Activated naive CD4-positive, alpha-beta T cell treated with anti-CD3 and anti-CD28 coated beads, Interleukin-2, amount 50 U/mL, for 16 hours (primary cell): ENCODE results near the gene PPFIA2.
"Not testable (repeated sequence)": the region's sequence is repeated elsewhere in the genome, so short reads cannot be mapped to it uniquely, and the experiment has no call there.

Source experiments
- DNase-seq: peaks from one replicate; pipeline ENCODE4 v3.0.0-alpha.2; 2020

PPFIA2 gene

DNA sequence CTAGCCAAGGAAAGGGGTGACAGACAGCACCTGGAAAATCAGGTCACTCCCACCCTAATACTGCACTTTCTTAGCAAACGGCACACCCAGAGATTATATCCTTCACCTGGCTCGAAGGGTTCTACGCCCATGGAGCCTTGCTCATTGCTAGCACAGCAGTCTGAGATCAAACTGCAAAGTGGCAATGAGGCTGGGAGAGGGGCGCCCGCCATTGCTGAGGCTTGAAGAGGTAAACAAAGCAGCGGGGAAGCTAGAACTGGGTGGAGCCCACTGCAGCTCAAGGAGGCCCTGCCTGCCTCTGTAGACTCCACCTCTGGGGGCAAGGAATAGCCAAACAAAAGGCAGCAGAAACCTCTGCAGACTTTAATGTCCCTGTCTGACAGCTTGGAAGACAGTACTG is 99.8 kb downstream of the PPFIA2 start:
- not testable (repeated sequence) for DNase-seq

DNA sequence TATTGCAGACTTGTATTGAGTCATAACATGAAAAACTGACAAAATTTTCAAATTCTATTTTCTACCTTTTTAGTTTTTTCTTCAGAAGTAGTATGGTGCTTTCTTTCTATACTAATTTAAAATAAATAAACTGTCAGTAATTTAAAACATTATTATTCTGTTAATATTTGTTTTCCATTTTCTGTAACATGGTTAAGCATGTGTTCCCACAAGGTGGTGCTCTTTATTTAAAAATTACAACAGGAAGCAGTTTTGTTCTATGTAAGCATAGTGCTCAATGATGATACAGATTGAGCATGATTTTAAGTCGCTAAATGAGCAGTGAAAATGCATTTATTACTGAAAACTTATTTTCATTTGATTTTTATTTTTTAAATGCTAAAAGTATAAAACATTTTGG is 114.6 kb downstream of the PPFIA2 start:
- no peak for DNase-seq

DNA sequence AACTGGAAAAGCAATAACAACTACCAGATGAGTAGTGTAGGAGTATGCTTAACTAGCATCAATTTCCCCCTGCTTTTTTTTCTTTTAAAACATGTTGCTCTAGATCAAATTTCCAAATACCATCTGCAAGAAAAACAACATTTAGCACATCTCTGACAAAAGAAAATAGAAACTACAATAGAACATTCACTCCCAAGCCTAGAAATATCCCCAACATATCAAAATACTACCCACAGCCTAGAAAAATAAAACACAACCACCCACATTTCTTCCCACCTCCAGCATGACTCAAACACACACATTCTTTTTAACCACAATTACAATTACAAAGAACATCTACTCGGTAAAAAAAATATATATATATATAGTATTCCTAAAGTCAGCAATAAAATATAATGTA is 120.0 kb downstream of the PPFIA2 start:
- no peak for DNase-seq

DNA sequence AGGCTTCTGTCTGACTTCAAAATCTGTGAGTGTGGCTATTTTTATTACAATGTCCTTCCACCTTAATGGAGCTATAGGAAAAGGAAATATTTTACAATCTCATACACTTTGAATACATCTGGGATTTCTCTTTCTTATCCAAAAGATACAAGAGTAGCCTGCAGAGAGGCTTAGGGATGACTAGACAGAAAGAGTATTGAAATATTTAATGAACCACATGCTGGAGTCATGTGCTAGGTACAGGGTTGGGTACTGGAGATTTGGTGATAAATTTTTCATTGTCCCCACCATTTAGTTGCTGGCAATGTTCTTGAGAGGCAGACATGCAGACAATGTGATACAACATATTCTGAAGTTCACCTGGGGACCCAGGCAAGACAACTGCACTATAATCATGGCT is 126.0 kb downstream of the PPFIA2 start:
- DNase-seq: no peak

DNA sequence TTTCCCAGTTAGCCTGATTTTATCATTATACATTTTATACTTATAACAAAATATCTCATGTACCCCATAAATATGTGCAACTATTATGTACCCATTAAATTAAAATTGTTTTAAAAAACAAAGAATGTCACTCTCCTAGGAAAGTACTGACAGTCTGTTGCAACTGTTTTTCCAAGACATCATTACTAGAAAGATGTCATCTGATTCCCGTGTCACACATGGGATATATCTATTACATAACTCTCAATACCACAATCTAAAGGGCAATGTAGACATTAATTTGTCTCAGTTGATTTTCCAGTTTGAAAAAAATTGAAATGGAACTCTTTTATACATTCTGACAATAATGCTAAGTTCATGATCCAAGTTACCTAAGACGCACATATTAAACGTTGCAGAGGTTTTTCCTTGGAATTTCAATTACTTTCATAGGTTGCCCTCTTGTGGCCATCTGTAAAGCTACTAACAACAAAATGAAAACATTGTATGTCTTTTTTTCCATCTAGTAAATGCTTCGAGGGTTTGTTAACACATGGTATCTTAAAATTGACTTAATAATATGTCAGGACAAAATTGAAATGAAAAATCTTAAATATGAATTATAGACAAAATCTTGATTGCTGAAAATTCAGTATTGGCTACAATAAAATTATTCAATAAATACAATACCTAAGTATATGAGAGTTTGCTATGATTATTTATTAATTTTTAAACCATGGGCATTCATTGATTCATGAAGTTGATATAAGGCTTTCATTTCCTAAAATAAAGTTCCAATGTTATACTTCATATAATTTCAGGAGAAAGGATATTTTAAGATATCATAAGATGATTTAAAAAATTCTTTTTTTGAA is 131.6 kb downstream of the PPFIA2 start:
- DNase-seq: no peak

DNA sequence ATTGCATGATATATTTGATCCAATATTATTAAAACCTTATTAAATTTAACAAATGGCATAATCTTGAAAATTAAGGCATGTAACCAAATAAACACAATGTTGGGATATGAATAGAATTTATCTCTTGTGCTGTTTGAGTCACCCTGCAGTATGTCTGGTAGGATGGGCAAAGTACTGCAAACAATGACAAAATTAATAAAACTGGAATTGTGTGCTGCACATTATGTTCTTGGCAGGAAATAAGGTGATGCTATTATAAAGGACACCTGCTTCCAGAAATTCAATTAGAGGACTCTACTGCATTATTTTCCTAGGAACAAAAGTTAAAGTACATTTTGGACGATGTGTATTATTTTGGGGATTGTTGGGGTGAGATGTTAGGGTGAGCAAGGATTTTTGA is 132.7 kb downstream of the PPFIA2 start:
- no peak for DNase-seq

DNA sequence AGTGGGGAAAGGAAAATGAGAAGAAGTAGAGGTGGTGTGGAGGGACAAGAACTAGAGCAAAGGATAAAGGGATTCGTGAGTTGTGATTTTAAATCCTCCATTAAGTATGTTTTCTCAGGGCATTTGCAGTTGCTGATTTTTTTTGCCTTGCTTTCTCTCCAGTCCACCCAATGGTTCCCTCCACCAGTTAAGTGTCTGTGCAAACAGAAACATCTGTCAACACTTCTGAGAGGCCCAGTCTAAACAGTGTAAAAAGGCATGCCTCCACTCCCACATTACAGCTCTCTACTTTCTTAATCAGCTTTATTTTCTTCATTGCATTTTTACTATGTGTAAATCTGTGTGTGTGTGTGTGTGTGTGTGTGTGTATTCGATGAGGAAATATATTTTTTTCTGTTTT is 141.2 kb downstream of the PPFIA2 start:
- DNase-seq: no peak

DNA sequence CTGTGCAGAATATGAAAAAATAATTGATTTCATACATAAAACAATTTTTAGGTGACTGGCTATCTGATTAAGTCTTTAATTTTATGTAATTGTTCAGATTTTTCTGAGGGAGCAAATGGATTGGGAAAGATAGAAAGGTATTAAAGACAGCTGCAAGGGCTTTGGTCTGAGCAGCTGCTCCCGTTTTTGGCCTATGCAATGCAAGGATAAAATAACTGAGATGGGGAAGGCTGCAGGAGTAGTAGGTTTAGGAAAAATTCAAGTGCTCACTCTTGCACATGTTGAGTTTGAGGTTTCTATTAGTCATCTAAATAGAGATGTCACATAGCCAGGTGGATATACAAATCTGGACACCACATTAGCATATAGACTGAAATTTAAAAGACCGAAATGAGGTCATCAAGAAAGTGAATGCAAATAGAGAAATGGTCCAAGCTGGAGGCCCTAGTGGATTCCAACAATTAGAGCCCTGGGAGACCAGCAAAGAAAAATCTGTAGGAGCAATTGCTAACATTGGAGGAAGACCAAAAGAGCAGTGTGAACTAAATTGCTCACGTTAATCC is 144.0 kb downstream of the PPFIA2 start:
- no peak for DNase-seq

DNA sequence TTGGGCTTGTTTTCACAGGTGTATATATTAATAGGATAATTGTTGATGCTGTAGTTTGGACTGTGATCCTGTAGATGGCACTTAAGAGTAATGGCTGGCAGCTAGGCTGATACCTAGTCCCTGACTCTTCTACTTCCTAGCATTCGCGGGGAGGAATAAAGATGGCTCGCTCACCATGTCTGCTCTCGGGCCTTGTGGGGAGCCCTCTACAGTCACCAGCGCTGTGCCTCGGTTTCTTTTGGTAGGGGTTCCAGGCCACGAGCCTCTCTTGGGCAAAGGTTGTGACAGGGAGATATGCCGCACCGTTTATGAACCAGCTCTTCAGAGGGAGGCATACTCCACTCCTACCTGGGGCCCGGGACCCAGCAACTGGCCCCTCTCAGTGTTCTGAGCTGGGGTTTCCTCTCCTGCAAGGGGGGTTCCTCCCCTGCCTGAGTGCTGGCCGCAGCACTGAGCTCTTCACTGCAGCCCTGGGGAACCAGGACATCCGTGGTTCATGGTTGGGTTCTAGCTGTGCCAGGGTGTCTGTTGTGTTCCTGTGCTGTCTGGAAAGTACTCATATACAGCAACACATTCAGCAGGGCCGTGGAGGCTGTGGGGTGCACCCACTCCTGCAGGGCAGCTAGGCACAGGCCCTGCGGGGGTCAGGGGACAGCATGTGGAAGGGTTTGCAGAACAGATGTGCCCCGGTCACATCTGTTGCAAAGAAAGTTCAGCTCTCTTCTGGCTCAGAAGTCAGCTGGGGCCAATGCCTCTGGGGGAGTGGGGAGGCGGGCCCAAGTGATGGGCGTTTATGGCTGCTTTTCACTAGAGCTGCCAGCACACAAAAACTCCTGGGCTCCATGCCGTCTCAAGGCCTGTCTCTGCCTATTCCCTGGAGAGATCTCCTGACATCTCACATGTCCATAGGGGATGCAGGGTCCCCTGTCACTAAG is 147.9 kb downstream of the PPFIA2 start:
- DNase-seq: no peak

DNA sequence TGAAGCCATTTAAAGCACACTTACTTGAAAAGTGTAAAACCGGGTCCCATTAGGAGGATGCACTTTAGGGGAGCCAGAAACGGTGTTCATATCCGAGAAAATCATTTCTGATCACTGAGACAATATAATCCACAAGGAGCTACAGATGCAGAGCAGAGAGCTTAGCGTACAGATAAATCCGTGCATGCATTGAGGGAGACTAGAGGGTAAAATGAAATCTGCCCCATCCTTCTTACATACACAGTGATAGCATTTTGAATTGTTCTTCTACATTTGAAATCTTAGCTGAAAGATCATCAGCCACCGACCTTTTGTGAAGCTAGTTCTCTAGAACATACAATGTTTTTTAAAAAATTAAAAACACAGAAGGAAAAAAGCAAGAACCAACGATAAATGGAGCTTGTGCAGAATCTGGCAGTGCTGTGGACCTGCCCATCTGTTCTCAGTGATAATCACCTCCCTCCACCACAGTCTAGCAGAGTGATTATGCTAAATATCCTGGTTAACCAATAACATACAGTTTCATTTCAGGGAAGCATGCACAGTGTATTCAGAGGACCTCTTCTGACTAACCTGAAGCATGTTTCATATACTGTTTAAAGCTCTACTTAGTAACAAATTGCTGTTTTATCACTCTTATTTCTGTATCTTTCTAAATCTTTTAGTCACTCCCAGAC is 161.1 kb downstream of the PPFIA2 start:
- no peak for DNase-seq

DNA sequence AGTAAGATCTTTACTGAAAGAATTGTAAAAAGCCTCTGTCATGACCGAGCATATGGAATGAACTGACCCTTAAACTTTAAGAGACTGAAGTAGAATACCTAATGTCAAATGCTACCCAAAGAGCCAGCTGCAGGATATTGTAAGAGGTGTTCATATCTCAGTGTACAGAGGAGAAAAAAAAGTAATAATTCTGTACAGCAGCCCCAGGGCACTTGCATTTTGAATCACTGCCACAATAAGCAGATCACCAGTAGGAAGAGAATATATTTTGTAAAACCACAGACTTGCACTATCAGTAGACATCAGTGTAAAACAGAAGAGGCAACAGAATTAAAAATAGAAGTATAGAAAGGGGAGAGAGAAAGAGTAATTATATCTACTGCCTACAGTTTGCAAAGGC is 162.6 kb downstream of the PPFIA2 start:
- no peak for DNase-seq

DNA sequence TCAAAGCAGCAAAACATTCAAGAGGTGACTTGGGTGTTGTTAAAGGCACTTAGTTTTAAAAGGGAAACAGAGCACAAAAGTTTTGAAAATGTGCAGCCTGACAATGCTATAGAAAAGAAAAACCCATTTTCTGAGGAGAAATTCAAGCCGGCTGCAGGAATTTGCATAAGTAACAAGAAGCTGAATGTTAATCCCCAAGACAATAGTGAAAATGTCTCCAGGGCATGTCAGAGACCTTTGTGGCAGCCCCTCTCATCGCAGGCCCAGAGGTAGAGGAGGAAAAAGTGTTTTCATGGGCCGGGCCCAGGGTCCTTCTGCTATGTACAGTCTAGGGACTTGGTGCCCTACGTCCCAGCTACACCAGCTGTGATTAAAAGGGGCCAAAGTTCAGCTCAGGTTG is 167.9 kb downstream of the PPFIA2 start:
- no peak for DNase-seq

DNA sequence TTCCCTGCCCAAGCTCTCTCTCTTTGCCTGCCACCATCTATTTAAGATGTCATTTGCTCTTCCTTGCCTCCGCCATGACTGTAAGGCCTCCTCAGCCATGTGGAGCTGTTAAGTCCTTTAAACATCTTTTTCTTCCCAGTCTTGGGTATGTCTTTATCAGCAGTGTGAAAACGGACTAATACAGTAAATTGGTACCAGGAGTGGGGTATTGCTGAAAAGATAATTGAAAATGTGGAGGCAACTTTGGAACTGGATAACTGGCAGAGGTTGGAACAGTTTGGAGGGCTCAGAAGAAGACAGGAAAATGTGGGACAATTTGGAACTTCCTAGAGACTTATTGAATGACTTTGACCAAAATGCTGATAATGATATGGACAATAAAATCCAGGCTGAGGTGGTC is 168.4 kb downstream of the PPFIA2 start:
- DNase-seq: not testable (repeated sequence)

DNA sequence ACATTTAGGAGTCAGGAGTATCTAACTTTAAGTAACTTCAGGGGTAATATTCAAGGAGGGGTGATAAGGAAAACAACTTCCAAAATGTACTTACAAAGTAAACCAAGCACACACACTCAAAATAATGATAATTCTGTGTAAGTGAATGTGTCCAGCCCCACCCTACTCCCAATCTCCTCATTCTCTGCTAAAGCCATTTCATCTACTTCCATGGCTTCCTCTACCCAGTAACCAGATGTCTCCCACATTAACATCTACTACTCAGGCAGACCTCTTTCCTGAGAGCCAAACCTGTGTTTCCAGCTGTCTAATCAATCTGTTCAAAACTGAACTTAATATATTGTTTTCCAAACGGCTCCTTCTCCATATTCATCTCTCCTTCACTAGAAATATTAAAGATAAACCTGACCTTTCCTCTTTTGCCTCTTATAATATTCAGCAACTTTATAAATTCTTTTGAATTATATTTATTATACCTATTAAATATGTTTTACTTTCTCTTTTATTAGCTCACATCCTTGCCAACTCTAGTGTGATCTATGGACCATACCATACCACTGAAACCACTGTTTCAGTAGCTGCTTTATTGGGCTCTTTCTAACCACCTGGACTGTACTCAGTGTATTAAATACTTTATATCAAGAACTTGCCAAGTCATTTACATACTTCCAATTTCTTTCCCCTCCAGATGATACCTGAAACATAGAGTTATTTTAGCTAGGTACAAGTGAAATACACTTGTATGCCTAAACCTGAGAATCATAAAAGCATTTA is 170.7 kb downstream of the PPFIA2 start:
- DNase-seq: no peak

DNA sequence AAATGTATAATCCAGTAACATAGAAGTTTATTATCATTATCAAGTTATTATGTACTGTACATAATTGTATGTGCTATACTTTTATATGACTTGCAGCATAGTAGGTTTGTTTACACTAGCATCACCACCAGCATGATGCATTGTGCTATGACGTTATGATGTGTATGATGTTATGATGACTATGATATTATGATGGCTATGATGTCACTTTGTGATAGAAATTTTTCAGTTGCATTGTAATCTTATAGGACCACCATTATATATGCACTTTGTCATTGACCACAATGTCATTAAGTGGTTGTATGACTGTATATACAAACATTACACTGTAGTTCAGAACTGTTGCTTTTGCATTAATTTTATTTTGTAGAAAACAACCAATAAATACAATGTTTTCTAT is 173.4 kb downstream of the PPFIA2 start:
- DNase-seq: no peak

DNA sequence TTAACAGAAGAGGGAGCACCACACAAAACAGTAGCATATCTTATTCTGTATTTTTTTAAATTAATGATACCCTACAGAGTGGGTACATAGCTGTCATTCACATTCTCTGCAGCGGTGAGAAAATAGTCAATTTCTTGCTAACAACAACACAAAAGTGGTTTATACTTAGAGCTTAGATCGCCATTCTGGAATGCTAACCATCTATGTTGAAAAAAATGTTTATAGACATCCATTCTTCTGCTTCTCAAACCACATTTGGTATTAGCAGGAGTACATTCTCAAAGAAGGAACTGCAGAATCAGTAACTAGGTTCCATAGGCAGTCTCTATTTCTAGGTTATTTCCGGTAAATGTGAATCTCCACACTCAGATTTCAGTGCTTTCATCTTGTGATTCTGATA is 185.9 kb downstream of the PPFIA2 start:
- no peak for DNase-seq

DNA sequence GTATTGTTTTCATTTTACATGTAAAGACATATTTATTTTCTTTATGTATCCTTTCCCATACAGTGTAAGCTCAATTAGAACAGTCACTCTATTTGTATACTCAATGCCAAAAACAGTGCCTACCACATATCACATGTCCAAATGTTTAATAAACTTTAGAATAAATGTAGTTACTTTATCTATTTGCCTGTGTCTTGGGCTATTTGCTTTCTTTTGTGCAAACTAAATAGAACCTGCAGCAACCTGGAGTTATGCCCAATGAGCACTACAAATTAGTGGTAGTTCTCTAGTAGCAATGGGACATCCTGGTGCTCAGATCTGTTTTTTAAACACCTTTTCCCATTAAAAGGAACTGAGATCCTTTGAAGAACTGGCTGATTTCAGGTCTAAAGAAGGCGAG is 186.7 kb downstream of the PPFIA2 start:
- DNase-seq: no peak

DNA sequence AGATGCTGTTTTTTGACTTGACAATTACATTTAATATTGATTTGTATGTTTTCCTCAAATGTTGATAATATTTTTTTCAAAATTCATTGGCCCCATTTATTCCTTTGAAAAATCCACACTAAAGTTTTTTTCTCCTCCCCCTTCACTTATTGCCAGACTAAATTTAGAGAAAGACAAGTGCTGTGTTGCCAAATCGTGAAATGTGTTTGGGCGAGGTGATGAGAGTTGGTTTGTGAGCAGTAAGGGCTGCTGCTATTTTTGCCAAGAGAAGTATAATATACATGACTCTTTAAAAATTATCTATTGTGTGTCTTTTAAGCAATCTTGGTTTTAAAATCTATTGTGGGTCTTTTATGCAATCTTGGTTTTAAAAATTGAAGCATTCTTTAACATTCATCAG is 188.9 kb downstream of the PPFIA2 start:
- no peak for DNase-seq

DNA sequence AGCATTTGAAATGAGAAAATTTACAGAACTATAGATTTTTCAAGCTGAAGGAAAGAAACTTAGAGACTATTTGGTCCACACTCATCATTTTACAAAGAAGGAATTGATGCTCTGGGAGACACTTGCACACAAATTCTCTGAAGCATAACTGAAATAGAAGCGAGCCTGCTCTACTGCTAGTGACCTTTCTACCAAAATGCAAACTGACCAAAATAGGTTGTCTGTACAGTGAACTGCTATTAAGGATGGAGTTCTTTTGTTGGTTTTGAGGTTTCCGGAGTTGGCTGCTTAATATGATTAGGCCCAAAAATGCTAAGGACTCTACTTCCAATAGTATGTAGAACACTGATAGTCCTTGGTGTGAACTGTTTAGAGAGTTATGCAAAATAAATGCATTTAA is 194.9 kb downstream of the PPFIA2 start:
- no peak for DNase-seq

DNA sequence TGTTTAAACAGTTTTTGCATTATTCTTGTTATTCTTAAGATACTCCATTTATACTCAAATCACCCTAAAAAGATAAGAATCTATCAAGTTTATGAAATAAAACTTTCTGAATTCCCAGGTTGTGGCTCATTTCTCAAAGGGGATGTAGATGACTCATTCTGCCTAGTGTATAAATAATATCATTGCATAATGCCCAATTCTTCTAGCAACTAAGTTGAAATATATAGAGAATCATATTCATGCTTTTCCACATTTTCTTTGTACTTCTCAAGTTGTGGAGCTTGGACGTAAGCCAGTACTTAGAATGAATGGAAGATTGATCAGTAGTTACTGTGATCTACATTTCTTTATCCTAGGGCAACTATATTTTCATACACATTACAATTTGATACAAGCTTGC is 201.1 kb downstream of the PPFIA2 start:
- no peak for DNase-seq

DNA sequence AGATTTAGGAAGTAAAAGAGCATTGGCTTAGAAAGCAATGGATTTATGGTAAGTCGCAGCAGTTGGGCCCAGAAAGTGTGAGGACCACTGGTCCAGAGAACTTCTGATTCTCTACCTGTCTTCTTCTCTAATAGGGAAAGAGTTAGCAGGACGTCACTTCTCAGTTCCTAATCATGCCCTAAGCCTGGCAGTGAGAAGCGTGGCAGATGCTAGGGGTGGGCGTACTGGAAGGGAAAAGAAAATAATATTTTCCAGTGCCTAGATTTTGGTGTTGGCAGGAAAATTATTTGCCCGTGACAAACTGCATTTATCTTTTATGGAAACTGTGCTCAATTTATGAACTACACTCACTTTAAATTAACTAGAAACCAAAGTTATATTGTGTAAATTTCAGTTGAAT is 212.3 kb downstream of the PPFIA2 start:
- no peak for DNase-seq

DNA sequence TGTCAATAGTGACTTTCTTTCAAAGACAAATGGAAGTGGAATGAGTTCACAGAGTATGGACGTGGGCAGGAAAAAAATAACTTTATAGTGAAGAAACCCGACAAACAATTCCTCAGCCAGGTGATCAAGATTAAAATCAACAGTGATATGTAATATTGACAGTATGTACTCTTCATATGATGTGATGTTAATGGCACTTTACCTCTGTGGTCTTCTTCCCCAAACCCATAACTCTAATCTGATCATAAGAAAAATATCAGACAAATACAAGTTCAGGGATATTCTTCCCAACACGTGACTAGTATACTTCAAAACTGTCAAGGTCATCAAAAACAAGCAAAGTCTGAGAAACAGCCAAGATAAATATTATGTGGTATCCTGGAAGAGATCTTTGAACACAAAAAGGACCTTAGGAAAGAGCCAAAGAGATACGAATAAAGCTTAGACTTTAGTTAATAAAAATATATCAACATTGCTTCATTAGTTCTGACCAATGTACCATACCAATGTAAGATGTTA is 215.5 kb downstream of the PPFIA2 start:
- DNase-seq: no peak
